HG03520 (cell line): Measurements from ENCODE around the gene SCARB2.

Source experiments
- ATAC-seq: cut with Tn5 transposase; IDR thresholded peaks from one replicate; pipeline ENCODE4 v1.9.1; 2021; ENCODE audit warnings: mild to moderate bottlenecking, moderate library complexity; ENCODE audit not compliant: unreplicated experiment

SCARB2 gene

DNA sequence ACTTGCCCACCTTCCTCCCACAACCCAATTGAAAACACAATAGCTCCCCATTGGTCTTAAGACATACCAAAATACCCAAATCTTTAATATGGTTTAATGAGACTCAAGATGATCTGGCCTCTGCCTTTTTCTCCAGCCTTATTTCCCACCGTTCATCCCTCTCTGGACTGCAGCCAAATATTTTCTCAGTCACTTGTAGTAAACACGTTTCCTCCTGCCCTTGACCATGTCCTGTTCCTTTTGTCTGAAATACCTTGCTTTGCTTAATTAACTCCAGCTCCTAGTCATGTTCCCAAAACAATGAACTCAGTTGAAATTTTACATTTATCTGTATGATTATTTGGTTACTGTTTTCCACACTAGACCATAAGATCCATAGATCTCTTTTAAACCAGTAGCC, 57.0 kb downstream of the SCARB2 start:
- ATAC-seq = no peak

DNA sequence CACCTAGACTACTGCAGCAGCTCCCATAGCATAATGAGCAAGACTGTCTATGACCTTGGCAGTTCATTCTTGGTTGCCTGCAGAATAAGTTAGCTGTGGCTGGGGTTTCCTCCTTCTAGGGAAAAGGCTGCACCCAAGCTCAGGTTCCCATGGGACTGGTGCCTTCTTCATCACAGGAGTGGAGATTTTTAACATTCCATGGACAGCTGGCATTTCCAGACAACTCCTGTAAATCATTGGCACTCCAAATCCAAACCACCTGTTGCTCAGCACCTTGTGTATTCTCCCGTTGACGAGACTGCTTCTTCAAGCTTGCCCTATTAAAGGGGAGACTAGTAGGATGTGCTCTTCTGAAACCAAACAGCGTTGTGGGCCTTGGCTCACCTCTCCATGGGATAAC, 57.6 kb downstream of the SCARB2 start:
- no peak for ATAC-seq

DNA sequence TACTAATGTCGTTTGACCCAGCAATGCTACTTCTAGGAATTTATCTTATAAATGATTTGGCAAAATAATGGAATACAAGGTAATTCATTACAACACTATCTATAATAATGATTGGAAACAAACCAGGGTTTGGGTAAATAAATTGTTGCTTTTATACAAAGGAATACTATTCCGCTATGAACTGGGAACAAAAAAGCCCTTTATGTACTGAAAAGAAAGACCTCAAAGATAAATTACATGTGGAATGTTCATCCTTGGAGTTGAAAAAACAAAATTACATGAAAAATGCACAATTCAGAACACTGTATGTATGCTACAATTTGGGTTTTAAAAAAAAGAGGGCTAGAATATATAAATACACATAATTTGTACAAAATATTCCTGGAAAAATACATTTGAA, 60.3 kb downstream of the SCARB2 start:
- no peak for ATAC-seq

DNA sequence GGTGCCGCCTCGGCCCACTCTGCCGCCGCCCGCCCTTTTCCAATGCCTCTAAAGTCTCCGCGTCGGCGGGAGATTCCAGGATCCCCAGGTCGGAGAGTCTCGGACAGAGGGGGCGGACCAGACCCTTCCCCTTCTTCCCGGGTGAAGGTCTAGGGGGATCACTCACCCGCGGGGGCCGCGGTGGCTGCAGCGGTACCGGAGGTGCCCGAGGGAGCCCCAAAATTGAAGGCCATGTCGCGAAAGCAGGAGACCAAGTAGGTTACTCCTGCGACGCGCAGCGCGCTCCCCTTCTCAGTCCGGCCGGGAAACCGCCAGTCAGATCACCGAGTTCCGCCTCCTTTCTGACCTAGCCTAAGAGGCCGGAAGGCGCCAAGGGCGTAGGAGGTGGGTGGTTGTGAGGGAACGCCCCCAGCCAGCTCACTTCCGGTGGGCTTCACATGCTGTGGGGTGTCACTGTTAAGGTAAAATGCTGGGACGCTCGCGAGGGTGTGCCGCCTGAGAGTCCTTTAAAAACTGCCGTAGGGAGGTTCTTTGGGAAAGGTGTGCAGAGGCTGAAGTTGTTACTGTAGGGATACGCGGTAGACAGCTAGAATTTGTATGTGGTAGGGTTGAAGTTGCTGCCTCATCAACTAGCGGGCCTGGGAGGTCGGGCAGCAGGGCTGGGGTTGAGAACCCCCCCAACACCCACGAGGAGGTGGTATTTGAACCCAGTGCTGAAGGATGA, 65.3 kb downstream of the SCARB2 start, which contains the start of gene NUP54:
Gene NUP54 (minus strand): TSS at position 256 of the 724 bp plus-strand sequence. CDS start 23 bp downstream, at position 233.
- ATAC-seq = peak; percentile 98

DNA sequence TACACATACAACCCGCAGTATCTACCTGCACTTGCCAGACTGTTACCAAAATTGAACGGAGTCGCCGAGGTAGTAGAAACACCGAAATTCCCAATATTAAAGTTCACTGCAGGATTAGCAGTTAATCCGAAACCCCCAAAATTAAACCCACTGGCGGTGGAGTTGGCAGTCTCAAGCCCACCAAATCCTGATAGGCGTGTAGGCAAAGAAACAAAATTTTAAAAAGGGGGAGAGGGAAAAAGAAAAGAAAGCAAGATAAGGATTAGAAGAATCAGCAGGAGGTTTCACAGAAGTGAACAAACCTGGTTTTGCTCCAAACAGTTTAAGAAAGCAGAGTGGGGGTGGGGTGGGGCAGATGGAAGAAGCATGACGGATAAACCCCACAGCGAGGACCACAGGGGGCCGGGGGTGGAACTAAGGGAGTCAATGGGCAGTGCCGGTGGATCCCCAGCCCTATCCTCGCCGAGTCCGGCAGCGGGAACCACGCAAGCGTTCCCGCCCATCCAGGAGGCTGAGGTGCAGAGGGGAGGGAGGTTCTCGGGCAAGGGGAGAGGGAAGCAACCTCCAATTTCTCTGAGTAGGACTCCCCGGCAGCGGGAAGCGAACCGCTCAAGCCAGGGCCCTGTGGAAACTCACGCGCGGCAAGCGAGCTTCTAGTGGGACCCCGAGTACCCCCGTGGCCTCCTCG, 66.0 kb downstream of the SCARB2 start:
- ATAC-seq = peak; percentile 29

DNA sequence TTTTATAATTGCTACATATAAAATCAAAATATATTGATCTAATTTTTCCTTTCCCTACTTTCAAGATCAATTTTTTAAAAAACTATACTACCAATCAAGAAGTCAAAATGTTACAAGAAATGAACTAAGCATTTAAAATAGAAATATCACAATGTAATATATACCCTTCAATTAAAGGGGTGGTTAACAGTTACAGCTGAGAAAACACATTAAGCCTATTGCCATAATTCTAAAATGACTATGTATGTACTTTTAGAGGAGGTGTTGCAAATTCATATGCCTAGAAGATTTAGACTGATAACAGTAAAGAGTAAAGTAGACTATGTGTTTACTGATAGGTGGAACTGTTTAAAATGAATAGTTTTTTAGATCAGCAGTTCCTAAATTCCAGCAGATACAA, 69.1 kb downstream of the SCARB2 start:
- ATAC-seq = no peak

DNA sequence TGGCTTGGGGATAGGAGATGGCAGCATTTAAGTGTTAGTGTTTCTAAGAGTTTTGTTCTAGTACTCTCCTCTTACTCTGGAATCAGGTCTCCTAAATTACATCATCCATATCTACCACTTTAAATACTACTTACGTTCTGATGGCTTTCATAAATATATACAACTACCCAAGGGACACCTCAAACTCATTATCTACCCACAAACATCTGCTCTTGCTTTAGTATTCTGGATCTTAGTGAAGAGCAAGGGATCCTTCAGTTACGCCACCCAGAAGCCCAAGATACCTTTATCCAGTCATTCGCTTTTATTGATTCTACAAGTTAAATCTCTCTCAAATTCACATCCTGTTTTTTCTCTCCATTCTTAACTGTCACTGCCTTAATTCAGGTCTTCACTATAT, 72.4 kb downstream of the SCARB2 start:
- ATAC-seq = no peak

DNA sequence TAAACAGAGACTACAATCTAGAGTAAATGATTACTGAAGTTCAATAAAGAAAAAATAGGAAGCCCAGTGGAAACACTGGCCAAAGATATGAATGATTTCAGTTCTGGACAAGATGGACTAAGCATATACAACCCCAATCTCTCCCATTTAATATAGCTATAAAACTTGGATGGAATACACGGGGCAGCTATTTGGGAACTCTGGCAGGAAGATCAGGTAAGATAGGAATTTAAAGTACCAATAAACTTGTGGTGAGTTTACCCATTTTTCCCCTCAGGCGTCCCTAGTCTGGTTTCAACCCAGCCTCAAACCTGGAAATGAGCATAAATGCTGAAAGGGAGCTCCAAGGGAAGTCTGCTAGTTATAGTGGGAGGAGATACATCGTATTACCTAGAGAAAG, 85.9 kb downstream of the SCARB2 start:
- no peak for ATAC-seq

DNA sequence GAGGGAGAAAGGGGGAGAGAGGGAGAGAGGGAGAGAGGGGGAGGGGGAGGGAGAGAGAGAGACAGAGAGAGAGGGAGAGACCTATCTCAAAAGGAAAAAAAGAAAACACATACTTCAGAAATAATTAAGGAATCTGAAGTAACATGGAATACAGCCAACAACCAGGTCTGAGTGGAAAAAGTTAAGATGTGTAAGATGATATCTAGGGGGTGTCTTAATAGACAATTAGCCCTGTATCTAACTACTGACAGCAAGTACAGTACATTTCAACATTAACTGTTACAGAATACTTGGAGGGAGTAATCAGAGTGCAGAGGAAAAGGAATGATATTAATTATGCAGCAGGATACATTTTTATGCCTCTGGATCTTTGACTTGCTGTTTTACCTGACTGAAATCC, 87.8 kb downstream of the SCARB2 start:
- no peak for ATAC-seq

DNA sequence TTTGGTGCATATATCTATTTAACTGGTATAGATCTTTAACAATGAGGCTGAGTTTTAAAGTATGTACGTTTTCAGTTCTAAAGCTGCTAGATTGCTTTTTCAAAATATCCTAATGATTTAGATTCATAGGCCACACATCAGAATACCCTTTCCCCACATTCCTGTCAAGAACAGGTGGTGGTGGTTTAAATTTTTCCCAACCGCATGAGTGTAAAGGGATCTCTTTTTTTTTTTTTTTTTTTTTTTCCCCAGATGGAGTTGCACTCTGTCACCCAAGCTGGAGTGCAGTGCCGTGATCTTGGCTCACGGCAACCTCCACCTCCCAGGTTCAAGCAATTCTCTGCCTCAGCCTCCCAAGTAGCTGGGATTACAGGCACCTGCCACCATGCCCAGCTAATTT, 93.4 kb downstream of the SCARB2 start:
- ATAC-seq = no peak

DNA sequence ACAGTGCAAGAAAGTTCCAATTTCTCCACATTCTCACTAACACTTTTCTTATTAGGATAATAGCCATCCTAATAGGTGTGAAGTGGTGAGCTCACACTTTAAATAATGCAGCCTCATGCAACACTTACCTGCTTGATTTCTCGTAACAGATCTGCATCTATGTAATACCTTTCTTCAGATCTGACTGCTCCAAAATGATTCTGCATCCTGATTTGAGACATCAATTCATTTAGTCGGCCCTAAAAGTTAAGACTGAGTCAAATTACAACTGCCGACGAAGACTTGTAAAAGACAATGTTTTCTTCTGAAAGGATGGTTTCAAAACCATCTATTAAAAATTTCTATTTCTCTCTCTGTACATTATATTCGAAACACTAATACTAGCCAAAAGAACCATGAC, 96.1 kb downstream of the SCARB2 start:
- ATAC-seq = no peak

DNA sequence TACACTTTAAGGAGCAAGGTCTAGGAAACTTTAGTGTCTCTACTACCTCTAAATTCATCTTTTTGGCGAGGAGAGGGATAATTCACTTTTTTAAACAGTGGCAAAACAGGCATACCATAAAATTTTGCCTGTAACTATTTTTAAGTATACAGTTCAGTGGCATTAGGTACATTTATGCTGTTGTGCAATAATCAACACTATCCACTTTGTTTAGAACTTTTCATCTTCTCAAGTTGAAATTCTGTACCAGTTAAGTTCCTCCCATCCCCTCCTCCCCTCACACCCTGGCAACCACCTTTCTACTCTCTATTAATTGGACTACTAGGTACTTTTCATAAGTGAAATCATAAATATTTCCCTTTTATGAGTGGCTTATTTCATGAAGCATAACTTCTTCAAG, 96.8 kb downstream of the SCARB2 start:
- ATAC-seq = no peak
